ENCODE results near the gene TUBB2A. TPM values are rescaled to one million over a fixed set of nuclear protein-coding genes. Genes with fewer than 3 reads are reported as not detected.

TUBB2A gene
- total and polyA plus RNA-seq, 2 of the 13 experiments (the other 11 are each of a cell fraction or from before 2014, with no cell fraction given), result 35.3 to 106 TPM

DNA sequence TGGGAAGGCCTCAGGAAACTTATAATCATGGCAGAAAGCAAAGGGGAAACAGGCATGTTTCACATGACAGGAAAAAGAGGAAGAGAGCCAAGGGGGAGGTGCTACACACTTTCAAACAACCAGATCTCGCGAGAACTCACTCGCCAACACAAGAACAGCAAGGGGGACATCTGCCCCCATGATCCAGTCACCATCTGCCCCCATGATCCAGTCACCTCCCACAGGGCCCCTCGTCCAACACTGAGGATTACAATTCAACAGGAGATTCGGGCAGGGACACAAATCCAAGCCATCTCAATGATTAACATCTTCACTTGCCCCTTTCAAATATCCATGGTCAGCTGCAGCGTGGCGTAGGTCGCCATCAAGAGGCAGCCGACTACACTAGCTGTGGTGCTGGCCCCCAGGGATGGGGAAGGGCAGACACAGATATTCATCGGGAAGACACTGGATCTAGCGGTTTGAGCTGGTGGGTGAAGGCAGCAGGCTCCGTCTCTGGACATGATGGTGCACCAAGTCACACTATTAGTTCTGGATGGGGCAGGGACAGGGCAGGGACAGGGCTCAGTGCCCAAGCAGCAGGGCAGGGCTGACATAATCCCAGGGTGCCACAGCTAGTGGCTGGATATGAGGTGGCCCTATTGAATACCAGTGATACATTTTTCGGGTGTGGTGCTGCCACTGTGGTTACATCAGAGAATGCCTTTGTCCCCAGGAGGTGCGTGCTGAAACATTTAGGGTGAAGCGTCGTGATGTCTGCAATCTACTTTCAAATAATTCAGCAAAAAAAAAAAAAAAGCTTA, 38.6 kb upstream of the TUBB2A start (continued):
- TF ChIP-seq, protein P1, sequence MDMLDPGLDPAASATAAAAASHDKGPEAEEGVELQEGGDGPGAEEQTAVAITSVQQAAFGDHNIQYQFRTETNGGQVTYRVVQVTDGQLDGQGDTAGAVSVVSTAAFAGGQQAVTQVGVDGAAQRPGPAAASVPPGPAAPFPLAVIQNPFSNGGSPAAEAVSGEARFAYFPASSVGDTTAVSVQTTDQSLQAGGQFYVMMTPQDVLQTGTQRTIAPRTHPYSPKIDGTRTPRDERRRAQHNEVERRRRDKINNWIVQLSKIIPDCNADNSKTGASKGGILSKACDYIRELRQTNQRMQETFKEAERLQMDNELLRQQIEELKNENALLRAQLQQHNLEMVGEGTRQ (IDR thresholded peaks at IDR 0.05; ENCODE audit: low read depth, low read length), result no peak
- TF ChIP-seq, protein P1 (CRISPR knock-in tag; IDR thresholded peaks at IDR 0.05; ENCODE audit: borderline replicate concordance), result 0 out of 2 replicates have a peak, but pooled peaks have one; percentile 35
- TF ChIP-seq HNRNPL (IDR thresholded peaks at IDR 0.05; ENCODE audit: low read depth, low read length) (peak; percentile 77; the same call in 1 of the 2 replicates), ARNTL (CRISPR knock-in tag; IDR thresholded peaks at IDR 0.05) (no peak), ZNF614 (CRISPR knock-in tag; IDR thresholded peaks at IDR 0.05; ENCODE audit: borderline replicate concordance) (peak; percentile 66; the same call in 1 of the 2 replicates), ZNF10 (CRISPR knock-in tag; IDR thresholded peaks at IDR 0.05; ENCODE audit: borderline replicate concordance, low read depth) (no peak), MIER2 (CRISPR knock-in tag; IDR thresholded peaks at IDR 0.05) (0 out of 2 replicates have a peak, but pooled peaks have one; percentile 13), ZNF20 (CRISPR knock-in tag; IDR thresholded peaks at IDR 0.05) (no peak), SNAI1 (CRISPR knock-in tag; IDR thresholded peaks at IDR 0.05; ENCODE audit: borderline replicate concordance) (0 out of 2 replicates have a peak, but pooled peaks have one; percentile 59)
- TF ChIP-seq, protein P2, sequence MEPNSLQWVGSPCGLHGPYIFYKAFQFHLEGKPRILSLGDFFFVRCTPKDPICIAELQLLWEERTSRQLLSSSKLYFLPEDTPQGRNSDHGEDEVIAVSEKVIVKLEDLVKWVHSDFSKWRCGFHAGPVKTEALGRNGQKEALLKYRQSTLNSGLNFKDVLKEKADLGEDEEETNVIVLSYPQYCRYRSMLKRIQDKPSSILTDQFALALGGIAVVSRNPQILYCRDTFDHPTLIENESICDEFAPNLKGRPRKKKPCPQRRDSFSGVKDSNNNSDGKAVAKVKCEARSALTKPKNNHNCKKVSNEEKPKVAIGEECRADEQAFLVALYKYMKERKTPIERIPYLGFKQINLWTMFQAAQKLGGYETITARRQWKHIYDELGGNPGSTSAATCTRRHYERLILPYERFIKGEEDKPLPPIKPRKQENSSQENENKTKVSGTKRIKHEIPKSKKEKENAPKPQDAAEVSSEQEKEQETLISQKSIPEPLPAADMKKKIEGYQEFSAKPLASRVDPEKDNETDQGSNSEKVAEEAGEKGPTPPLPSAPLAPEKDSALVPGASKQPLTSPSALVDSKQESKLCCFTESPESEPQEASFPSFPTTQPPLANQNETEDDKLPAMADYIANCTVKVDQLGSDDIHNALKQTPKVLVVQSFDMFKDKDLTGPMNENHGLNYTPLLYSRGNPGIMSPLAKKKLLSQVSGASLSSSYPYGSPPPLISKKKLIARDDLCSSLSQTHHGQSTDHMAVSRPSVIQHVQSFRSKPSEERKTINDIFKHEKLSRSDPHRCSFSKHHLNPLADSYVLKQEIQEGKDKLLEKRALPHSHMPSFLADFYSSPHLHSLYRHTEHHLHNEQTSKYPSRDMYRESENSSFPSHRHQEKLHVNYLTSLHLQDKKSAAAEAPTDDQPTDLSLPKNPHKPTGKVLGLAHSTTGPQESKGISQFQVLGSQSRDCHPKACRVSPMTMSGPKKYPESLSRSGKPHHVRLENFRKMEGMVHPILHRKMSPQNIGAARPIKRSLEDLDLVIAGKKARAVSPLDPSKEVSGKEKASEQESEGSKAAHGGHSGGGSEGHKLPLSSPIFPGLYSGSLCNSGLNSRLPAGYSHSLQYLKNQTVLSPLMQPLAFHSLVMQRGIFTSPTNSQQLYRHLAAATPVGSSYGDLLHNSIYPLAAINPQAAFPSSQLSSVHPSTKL (CRISPR knock-in tag; IDR thresholded peaks at IDR 0.05), result peak; percentile 57
- TF ChIP-seq, protein P3, sequence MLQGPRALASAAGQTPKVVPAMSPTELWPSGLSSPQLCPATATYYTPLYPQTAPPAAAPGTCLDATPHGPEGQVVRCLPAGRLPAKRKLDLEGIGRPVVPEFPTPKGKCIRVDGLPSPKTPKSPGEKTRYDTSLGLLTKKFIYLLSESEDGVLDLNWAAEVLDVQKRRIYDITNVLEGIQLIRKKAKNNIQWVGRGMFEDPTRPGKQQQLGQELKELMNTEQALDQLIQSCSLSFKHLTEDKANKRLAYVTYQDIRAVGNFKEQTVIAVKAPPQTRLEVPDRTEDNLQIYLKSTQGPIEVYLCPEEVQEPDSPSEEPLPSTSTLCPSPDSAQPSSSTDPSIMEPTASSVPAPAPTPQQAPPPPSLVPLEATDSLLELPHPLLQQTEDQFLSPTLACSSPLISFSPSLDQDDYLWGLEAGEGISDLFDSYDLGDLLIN (CRISPR knock-in tag; IDR thresholded peaks at IDR 0.05; ENCODE audit: borderline replicate concordance), result no peak
- TF ChIP-seq, protein P4, sequence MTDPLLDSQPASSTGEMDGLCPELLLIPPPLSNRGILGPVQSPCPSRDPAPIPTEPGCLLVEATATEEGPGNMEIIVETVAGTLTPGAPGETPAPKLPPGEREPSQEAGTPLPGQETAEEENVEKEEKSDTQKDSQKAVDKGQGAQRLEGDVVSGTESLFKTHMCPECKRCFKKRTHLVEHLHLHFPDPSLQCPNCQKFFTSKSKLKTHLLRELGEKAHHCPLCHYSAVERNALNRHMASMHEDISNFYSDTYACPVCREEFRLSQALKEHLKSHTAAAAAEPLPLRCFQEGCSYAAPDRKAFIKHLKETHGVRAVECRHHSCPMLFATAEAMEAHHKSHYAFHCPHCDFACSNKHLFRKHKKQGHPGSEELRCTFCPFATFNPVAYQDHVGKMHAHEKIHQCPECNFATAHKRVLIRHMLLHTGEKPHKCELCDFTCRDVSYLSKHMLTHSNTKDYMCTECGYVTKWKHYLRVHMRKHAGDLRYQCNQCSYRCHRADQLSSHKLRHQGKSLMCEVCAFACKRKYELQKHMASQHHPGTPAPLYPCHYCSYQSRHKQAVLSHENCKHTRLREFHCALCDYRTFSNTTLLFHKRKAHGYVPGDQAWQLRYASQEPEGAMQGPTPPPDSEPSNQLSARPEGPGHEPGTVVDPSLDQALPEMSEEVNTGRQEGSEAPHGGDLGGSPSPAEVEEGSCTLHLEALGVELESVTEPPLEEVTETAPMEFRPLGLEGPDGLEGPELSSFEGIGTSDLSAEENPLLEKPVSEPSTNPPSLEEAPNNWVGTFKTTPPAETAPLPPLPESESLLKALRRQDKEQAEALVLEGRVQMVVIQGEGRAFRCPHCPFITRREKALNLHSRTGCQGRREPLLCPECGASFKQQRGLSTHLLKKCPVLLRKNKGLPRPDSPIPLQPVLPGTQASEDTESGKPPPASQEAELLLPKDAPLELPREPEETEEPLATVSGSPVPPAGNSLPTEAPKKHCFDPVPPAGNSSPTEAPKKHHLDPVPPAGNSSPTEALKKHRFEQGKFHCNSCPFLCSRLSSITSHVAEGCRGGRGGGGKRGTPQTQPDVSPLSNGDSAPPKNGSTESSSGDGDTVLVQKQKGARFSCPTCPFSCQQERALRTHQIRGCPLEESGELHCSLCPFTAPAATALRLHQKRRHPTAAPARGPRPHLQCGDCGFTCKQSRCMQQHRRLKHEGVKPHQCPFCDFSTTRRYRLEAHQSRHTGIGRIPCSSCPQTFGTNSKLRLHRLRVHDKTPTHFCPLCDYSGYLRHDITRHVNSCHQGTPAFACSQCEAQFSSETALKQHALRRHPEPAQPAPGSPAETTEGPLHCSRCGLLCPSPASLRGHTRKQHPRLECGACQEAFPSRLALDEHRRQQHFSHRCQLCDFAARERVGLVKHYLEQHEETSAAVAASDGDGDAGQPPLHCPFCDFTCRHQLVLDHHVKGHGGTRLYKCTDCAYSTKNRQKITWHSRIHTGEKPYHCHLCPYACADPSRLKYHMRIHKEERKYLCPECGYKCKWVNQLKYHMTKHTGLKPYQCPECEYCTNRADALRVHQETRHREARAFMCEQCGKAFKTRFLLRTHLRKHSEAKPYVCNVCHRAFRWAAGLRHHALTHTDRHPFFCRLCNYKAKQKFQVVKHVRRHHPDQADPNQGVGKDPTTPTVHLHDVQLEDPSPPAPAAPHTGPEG (CRISPR knock-in tag; IDR thresholded peaks at IDR 0.05), result no peak
- TF ChIP-seq, protein P5, sequence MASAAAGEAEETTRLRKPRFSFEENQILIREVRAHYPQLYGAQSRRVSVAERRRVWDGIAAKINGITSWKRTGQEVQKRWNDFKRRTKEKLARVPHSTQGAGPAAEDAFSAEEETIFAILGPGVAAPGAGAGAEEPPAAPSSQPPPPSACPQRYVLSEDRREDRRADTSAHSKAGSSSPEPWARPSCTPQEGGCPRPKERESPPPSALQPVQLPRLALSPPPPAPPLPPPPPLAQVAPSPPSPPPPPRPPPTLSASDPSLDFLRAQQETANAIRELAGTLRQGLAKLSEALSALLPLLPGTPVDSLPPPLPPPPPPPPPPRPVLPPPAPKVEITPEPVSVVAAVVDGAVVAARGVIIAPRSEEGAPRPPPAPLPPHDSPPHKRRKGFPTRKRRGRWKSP (CRISPR knock-in tag; IDR thresholded peaks at IDR 0.05), result 0 out of 2 replicates have a peak, but pooled peaks have one; percentile 23

Measured in HepG2 (cell line).